Keratinocyte (primary cell): ENCODE results near the gene PRPF18. TPM values are rescaled to one million over a fixed set of nuclear protein-coding genes. Genes with fewer than 3 reads are reported as not detected.

Experiments
- DNase-seq: peaks from one replicate; pipeline ENCODE4 v3.0.0-alpha.2; 2011; ENCODE audit warnings: low read depth, missing footprints, low spot score
- FAIRE-seq: peaks from 2 replicates; lab custom pipeline; 2011; peaks lifted over from hg19 to GRCh38; lab: Jason Lieb, UNC
- H2AFZ ChIP-seq: 2 replicates; pipeline ENCODE4 v1.6.0; 2012; ENCODE audit warnings: low read length, control low read depth, inconsistent platforms; ENCODE audit not compliant: control insufficient read depth
- H3K27ac ChIP-seq: 2 replicates; pipeline ENCODE4 v1.5.1; 2011; ENCODE audit warnings: low read length; ENCODE audit not compliant: control insufficient read depth, insufficient read depth
- H3K27me3 ChIP-seq: 3 replicates; pipeline ENCODE4 v1.6.0; 2011; ENCODE audit warnings: low read length; ENCODE audit not compliant: control insufficient read depth, insufficient read depth; ENCODE audit errors: extremely low read depth
- H3K36me3 ChIP-seq, 2 experiments: 2 replicates in 1 of 2; 3 replicates in 1 of 2; pipeline ENCODE4 v1.5.1; 2011; ENCODE audit warnings: low read length in 2 of 2, mild to moderate bottlenecking in 1 of 2; ENCODE audit not compliant: control insufficient read depth in 2 of 2, insufficient read depth in 2 of 2; ENCODE audit errors: extremely low read depth in 1 of 2
- H3K4me1 ChIP-seq: 3 replicates; pipeline ENCODE4 v1.5.1; 2011; ENCODE audit warnings: low read length; ENCODE audit not compliant: control insufficient read depth, insufficient read depth; ENCODE audit errors: extremely low read depth
- H3K4me2 ChIP-seq: 3 replicates; pipeline ENCODE4 v1.6.0; 2011; ENCODE audit warnings: low read depth, low read length; ENCODE audit not compliant: control insufficient read depth, insufficient read depth; ENCODE audit errors: extremely low read depth
- H3K4me3 ChIP-seq, 3 experiments: fragments of 200-600 bp in 1 of 3; sonication (generic) in 1 of 3; 2 replicates in 2 of 3; 3 replicates in 1 of 3; pipeline ENCODE4 v1.5.1; 2011 to 2016; ENCODE audit warnings: low read length in 3 of 3, mild to moderate bottlenecking in 3 of 3, control low read depth in 2 of 3, inconsistent platforms in 1 of 3, low read depth in 1 of 3, mixed read lengths in 1 of 3, mixed run types in 1 of 3, moderate library complexity in 1 of 3; ENCODE audit not compliant: control insufficient read depth in 2 of 3, insufficient read depth in 2 of 3; ENCODE audit errors: extremely low read depth in 1 of 3
- H3K79me2 ChIP-seq: 2 replicates; pipeline ENCODE4 v1.6.0; 2012; ENCODE audit warnings: low read length; ENCODE audit not compliant: control insufficient read depth, insufficient read depth
- H3K9ac ChIP-seq: 3 replicates; pipeline ENCODE4 v1.6.0; 2011; ENCODE audit warnings: low read length; ENCODE audit not compliant: control insufficient read depth, insufficient read depth; ENCODE audit errors: extremely low read depth
- H3K9me1 ChIP-seq: 3 replicates; pipeline ENCODE4 v1.6.0; 2011; ENCODE audit warnings: low read length; ENCODE audit not compliant: control insufficient read depth, insufficient read depth; ENCODE audit errors: extremely low read depth
- H3K9me3 ChIP-seq: 2 replicates; pipeline ENCODE4 v1.5.1; 2012; ENCODE audit warnings: low read depth, low read length; ENCODE audit not compliant: control insufficient read depth
- H4K20me1 ChIP-seq: 3 replicates; pipeline ENCODE4 v1.6.0; 2011; ENCODE audit warnings: low read length; ENCODE audit not compliant: control insufficient read depth, insufficient read depth; ENCODE audit errors: extremely low read depth
- CTCF ChIP-seq, 3 experiments: IDR thresholded peaks in 1 of 3; conservative IDR thresholded peaks in 1 of 3; optimal IDR thresholded peaks in 1 of 3; 2 replicates in 2 of 3; 3 replicates in 1 of 3; pipeline versions ENCODE3 to v1.5.1; 2011; ENCODE audit warnings: low read length in 3 of 3, mild to moderate bottlenecking in 3 of 3, moderate library complexity in 2 of 3, control low read depth in 1 of 3, inconsistent platforms in 1 of 3; ENCODE audit not compliant: insufficient read depth in 2 of 3; ENCODE audit errors: extremely low read depth in 1 of 3
- EZH2 ChIP-seq: IDR thresholded peaks from one replicate; pipeline ENCODE4 v1.6.1; 2012; ENCODE audit warnings: inconsistent platforms, mild to moderate bottlenecking, low read length, moderate library complexity
- dilution Hi-C: fragments of 300-500 bp; cut with MboI; formaldehyde crosslinking; loops from one replicate; pipeline ENCODE4 v1.7.0; 2020; ENCODE audit warnings: low sequenced_read_pairs; ENCODE audit not compliant: extremely low pct_ligation_motif_present
- polyA plus RNA-seq, 5 experiments: library from polyadenylated mRNA; depleted of rRNA in 3 of 5; stranded (reverse) in 3 of 5; stranded (forward) in 1 of 5; unstranded in 1 of 5; fragments of >200 nt; gene quantifications; 1 replicate in 1 of 5; 2 replicates in 3 of 5; 3 replicates in 1 of 5; pipeline versions ENCODE4 v1.2.1 to v1.2.3, GENCODE V29; 2011 to 2012; ENCODE audit warnings: missing spikeins in 2 of 5, low read depth in 1 of 5, low replicate concordance in 1 of 5

PRPF18 gene
- polyA plus RNA-seq, 1 donor (not counting 4 experiments of a cell fraction or from before 2014, with no cell fraction given) = 28.0 TPM

- FAIRE-seq (no peak), DNase-seq (no peak)
- dilution Hi-C loops = no loop called here
These were observed 50.6 kb downstream of the PRPF18 start for GRCh38 chr10:13637303-13637856.

GRCh38 chr10:13637894-13638293, 51.1 kb downstream of the PRPF18 start:
- H3K4me1 ChIP-seq = no peaks in the 10 kb centered on the region
- no peak for DNase-seq
- dilution Hi-C loops = no loop called here
- no peaks in the 10 kb centered on the region for H3K27me3 ChIP-seq
- TF ChIP-seq EZH2 (no peak), CTCF (optimal IDR thresholded peaks at IDR 0.05 in 1 of 3, IDR thresholded peaks at IDR 0.05 in 1 of 3, conservative IDR thresholded peaks at IDR 0.05 in 1 of 3; ENCODE audit: extremely low read depth in 1 of 3, insufficient read depth in 2 of 3, low read length in 3 of 3) (no peak)
- no peaks in the 10 kb centered on the region for H3K9me1 ChIP-seq
- H3K9me3 ChIP-seq = peaks cover 2% of the 10 kb centered on the region
- H4K20me1 ChIP-seq = no peaks in the 10 kb centered on the region
- no peak for FAIRE-seq
- H3K4me3 ChIP-seq = no peak overlapping the region
- no peak overlapping the region for H2AFZ ChIP-seq
- peaks cover 4 to 11% of the 10 kb centered on the region in 2 experiments for H3K36me3 ChIP-seq
- H3K79me2 ChIP-seq = no peaks in the 10 kb centered on the region
- no peak overlapping the region for H3K9ac ChIP-seq
- no peak overlapping the region for H3K4me2 ChIP-seq
- no peak overlapping the region for H3K27ac ChIP-seq

More at GRCh38 chr10:13637303-13637856, 50.6 kb downstream of the PRPF18 start:
- Histone ChIP-seq H4K20me1 (no peaks in the 10 kb centered on the region), H3K4me2 (no peak overlapping the region), H3K9ac (no peak overlapping the region), H2AFZ (no peak overlapping the region), H3K36me3 (peaks cover 7 to 10% of the 10 kb centered on the region in 2 experiments), H3K9me3 (peaks cover 2% of the 10 kb centered on the region), H3K27ac (no peak overlapping the region), H3K4me1 (no peaks in the 10 kb centered on the region), H3K79me2 (no peaks in the 10 kb centered on the region), H3K9me1 (no peaks in the 10 kb centered on the region), H3K4me3 (no peak overlapping the region), H3K27me3 (no peaks in the 10 kb centered on the region)
- no peak for TF ChIP-seq EZH2
- TF ChIP-seq CTCF (optimal IDR thresholded peaks at IDR 0.05 in 1 of 3, IDR thresholded peaks at IDR 0.05 in 1 of 3, conservative IDR thresholded peaks at IDR 0.05 in 1 of 3; ENCODE audit: extremely low read depth in 1 of 3, insufficient read depth in 2 of 3, low read length in 3 of 3) = no peak
